ENCODE results near the gene ZNF710.

ZNF710 gene, protein sequence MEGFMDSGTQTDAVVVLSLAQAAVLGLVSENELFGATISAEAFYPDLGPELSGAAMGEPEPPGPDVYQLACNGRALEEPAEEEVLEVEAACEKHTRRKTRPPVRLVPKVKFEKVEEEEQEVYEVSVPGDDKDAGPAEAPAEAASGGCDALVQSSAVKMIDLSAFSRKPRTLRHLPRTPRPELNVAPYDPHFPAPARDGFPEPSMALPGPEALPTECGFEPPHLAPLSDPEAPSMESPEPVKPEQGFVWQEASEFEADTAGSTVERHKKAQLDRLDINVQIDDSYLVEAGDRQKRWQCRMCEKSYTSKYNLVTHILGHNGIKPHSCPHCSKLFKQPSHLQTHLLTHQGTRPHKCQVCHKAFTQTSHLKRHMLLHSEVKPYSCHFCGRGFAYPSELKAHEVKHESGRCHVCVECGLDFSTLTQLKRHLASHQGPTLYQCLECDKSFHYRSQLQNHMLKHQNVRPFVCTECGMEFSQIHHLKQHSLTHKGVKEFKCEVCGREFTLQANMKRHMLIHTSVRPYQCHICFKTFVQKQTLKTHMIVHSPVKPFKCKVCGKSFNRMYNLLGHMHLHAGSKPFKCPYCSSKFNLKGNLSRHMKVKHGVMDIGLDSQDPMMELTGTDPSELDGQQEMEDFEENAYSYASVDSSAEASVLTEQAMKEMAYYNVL

DNA sequence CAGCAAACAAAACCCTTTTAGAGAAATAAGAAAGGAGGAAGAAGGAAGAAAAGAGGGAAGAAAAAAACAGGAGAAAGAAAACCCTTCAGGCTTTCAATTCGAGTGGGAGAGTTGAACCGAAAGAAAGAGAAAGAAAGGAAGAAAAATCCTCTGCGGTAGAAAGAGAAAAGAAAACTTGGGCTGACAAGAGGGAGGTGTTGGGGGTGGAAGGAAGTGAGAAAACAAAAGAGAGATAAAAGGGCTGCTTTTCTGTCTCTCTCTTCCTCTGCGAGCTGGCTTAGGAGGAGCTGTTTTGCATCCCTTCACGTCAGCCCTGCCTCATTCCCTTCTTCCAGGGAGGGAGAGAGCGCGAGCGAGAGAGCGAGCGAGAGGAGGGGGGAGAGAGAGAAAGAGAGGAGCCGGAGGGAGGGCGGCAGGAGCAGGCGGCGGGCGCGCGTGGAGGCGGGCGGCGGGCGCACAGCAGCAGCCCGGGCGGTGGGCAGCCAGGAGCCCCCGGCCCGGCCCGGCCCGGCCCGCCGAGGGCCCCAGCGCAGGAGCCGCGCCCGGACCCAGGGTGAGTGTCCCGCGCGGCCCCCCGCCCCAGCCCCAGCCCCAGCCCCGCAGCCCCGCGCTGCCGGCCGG is at the start of gene ZNF710:
TSS of gene ZNF710 (plus strand) at position 263 of the 621 bp plus-strand sequence. CDS start 65,814 bp downstream, outside the sequence.
- TF ChIP-seq YY1 (IDR thresholded peaks at IDR 0.05; ENCODE audit: low read depth) (no peak), FOXM1 (IDR thresholded peaks at IDR 0.05; ENCODE audit: borderline replicate concordance, low read depth) (no peak), EGR1 (IDR thresholded peaks at IDR 0.05) (no peak), ZBTB7A (IDR thresholded peaks at IDR 0.05; ENCODE audit: low read depth) (peak; percentile 68; the same call in 1 of the 2 replicates), TAF1 (IDR thresholded peaks at IDR 0.05; ENCODE audit: low read depth) (0 out of 2 replicates have a peak, but pooled peaks have one; percentile 6)
- TF ChIP-seq, protein P1, sequence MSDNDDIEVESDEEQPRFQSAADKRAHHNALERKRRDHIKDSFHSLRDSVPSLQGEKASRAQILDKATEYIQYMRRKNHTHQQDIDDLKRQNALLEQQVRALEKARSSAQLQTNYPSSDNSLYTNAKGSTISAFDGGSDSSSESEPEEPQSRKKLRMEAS (IDR thresholded peaks at IDR 0.05): peak; percentile 31; the same call in 1 of the 2 replicates

DNA sequence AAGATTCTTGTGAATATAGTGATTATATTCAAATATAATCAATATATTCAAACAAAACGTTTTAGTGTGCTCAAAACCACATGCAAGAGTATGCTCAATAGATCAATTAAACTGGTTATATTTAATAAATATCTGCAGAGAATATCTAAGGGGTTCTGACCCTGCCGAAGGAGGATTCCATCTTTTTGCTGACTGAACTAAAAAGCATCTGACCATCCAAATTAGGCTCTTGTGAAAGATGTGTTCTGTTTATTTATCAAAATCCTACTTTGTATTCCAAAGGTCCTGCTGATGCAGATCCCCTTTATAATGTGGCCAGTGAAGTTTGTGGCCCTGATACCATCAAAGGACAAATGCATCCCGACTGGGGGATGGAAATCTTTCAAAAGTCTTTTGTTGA is 46.6 kb upstream of the ZNF710 start:
- no peak for TF ChIP-seq FOXM1 (IDR thresholded peaks at IDR 0.05; ENCODE audit: borderline replicate concordance, low read depth)
- TF ChIP-seq, protein P2, sequence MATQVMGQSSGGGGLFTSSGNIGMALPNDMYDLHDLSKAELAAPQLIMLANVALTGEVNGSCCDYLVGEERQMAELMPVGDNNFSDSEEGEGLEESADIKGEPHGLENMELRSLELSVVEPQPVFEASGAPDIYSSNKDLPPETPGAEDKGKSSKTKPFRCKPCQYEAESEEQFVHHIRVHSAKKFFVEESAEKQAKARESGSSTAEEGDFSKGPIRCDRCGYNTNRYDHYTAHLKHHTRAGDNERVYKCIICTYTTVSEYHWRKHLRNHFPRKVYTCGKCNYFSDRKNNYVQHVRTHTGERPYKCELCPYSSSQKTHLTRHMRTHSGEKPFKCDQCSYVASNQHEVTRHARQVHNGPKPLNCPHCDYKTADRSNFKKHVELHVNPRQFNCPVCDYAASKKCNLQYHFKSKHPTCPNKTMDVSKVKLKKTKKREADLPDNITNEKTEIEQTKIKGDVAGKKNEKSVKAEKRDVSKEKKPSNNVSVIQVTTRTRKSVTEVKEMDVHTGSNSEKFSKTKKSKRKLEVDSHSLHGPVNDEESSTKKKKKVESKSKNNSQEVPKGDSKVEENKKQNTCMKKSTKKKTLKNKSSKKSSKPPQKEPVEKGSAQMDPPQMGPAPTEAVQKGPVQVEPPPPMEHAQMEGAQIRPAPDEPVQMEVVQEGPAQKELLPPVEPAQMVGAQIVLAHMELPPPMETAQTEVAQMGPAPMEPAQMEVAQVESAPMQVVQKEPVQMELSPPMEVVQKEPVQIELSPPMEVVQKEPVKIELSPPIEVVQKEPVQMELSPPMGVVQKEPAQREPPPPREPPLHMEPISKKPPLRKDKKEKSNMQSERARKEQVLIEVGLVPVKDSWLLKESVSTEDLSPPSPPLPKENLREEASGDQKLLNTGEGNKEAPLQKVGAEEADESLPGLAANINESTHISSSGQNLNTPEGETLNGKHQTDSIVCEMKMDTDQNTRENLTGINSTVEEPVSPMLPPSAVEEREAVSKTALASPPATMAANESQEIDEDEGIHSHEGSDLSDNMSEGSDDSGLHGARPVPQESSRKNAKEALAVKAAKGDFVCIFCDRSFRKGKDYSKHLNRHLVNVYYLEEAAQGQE (IDR thresholded peaks at IDR 0.05; ENCODE audit: low read depth): no peak
- no peak for TF ChIP-seq TAF1 (IDR thresholded peaks at IDR 0.05; ENCODE audit: low read depth)
- no peak for TF ChIP-seq RAD21 (IDR thresholded peaks at IDR 0.05; ENCODE audit: low read depth)
- TF ChIP-seq, protein P3, sequence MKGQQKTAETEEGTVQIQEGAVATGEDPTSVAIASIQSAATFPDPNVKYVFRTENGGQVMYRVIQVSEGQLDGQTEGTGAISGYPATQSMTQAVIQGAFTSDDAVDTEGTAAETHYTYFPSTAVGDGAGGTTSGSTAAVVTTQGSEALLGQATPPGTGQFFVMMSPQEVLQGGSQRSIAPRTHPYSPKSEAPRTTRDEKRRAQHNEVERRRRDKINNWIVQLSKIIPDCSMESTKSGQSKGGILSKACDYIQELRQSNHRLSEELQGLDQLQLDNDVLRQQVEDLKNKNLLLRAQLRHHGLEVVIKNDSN (IDR thresholded peaks at IDR 0.05): no peak
- no peak for TF ChIP-seq YY1 (IDR thresholded peaks at IDR 0.05; ENCODE audit: low read depth)
- TF ChIP-seq EP300 (IDR thresholded peaks at IDR 0.05; ENCODE audit: borderline replicate concordance): no peak
- no peak for TF ChIP-seq CEBPB (IDR thresholded peaks at IDR 0.05)
- TF ChIP-seq NFIC (IDR thresholded peaks at IDR 0.05): no peak
- no peak for TF ChIP-seq EGR1 (IDR thresholded peaks at IDR 0.05)
- no peak for TF ChIP-seq TEAD4 (IDR thresholded peaks at IDR 0.05)
- no peak for TF ChIP-seq TCF12 (IDR thresholded peaks at IDR 0.05; ENCODE audit: low read depth)
- TF ChIP-seq CREB1 (IDR thresholded peaks at IDR 0.05; ENCODE audit: low read depth): no peak
- TF ChIP-seq ZBTB7A (IDR thresholded peaks at IDR 0.05; ENCODE audit: low read depth): no peak

DNA sequence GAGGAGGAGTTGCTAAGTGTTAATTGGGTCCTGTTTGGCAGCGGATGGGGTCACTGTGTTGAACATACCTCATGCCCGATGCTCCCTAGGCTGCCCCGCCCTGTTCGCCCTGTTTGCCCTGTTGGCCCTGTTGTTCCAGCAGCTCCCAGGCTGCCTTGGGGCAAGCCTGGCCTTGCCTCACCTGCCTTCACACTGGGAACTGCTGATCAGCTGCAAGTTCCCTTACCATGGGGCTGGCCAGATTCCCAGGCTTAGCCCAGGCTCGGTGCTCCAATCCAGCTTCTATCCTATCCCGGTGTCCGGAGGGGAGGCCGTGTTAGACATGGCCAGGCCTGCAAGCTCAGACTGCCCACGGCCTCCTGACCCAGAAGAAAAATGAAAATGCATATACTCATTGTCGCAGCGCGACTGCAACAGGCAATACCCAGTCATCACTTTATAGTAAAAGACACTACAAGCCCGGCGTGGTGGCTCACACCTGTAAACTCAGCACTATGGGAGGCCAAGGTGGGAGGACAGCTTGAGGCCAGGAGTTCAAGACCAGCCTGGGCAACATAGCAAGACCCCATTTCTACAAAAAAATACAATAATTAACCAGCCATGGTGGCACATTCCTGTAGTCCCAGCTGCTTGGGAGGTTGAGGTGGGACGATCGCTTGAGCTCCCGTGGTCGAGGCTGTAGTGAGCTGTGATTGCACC is 42.9 kb upstream of the ZNF710 start:
- no peak for TF ChIP-seq TEAD4 (IDR thresholded peaks at IDR 0.05)
- TF ChIP-seq, protein P1 (IDR thresholded peaks at IDR 0.05): no peak
- no peak for TF ChIP-seq RAD21 (IDR thresholded peaks at IDR 0.05; ENCODE audit: low read depth)
- no peak for TF ChIP-seq EP300 (IDR thresholded peaks at IDR 0.05; ENCODE audit: borderline replicate concordance)
- no peak for TF ChIP-seq ZBTB7A (IDR thresholded peaks at IDR 0.05; ENCODE audit: low read depth)
- TF ChIP-seq TAF1 (IDR thresholded peaks at IDR 0.05; ENCODE audit: low read depth): no peak
- TF ChIP-seq FOXM1 (IDR thresholded peaks at IDR 0.05; ENCODE audit: borderline replicate concordance, low read depth): no peak
- TF ChIP-seq CEBPB (IDR thresholded peaks at IDR 0.05): no peak
- no peak for TF ChIP-seq YY1 (IDR thresholded peaks at IDR 0.05; ENCODE audit: low read depth)
- no peak for TF ChIP-seq TCF12 (IDR thresholded peaks at IDR 0.05; ENCODE audit: low read depth)
- TF ChIP-seq, protein P3 (IDR thresholded peaks at IDR 0.05): no peak
- TF ChIP-seq, protein P2 (IDR thresholded peaks at IDR 0.05; ENCODE audit: low read depth): no peak
- TF ChIP-seq CREB1 (IDR thresholded peaks at IDR 0.05; ENCODE audit: low read depth): no peak
- TF ChIP-seq EGR1 (IDR thresholded peaks at IDR 0.05): no peak
- no peak for TF ChIP-seq NFIC (IDR thresholded peaks at IDR 0.05)
